Measurements from ENCODE around the gene DEUP1. TPM values are rescaled to one million over a fixed set of nuclear protein-coding genes. Genes with fewer than 3 reads are reported as not detected.

DEUP1 gene
- total RNA-seq, 1 donor from 2014 or later = 0.41 TPM

GRCh38 chr11:93403930-93404329 lies 73.4 kb downstream of the DEUP1 start:
- no peak overlapping the region for H3K27ac ChIP-seq (ENCODE audit: low read depth, low read length)
- no peak overlapping the region for H3K4me3 Mint-ChIP-seq (ENCODE audit: unreplicated experiment)
- H3K4me2 ChIP-seq (ENCODE audit: low read length) = no peak overlapping the region
- no peak for TF ChIP-seq CTCF (IDR thresholded peaks at IDR 0.05; ENCODE audit: insufficient read depth, low read depth, low read length)
- TF ChIP-seq EZH2 (IDR thresholded peaks at IDR 0.05; ENCODE audit: insufficient read depth, low read length) = no peak
- H3K27me3 ChIP-seq (ENCODE audit: insufficient read depth, low read length) = no peaks in the 10 kb centered on the region
- H4K20me1 ChIP-seq (ENCODE audit: insufficient read depth, low read length) = no peaks in the 10 kb centered on the region
- no peak for FAIRE-seq
- peaks cover 3% of the 10 kb centered on the region for H3K36me3 Mint-ChIP-seq (ENCODE audit: low read depth, unreplicated experiment)
- DNase-seq (ENCODE audit: low read depth) = no peak
- no peak overlapping the region for H3K9ac ChIP-seq (ENCODE audit: low read length)
- no peak overlapping the region for H3K27ac Mint-ChIP-seq (ENCODE audit: unreplicated experiment)
- H2AFZ ChIP-seq (ENCODE audit: low read depth, low read length) = no peak overlapping the region
- H3K4me1 Mint-ChIP-seq (ENCODE audit: low read depth, unreplicated experiment) = peaks cover 5% of the 10 kb centered on the region
- H3K79me2 ChIP-seq (ENCODE audit: insufficient read depth, low read length) = no peaks in the 10 kb centered on the region
- no peaks in the 10 kb centered on the region for H3K4me1 ChIP-seq (ENCODE audit: insufficient read depth, low read length)
- H3K4me3 ChIP-seq (ENCODE audit: insufficient read depth, low read depth, low read length) = no peak overlapping the region
- no peaks in the 10 kb centered on the region for H3K36me3 ChIP-seq (ENCODE audit: insufficient read depth, low read length)
- no peaks in the 10 kb centered on the region for H3K27me3 Mint-ChIP-seq (ENCODE audit: low read depth, unreplicated experiment)
- H3K9me3 Mint-ChIP-seq (ENCODE audit: unreplicated experiment) = no peaks in the 10 kb centered on the region
- no peaks in the 10 kb centered on the region for H3K9me3 ChIP-seq (ENCODE audit: insufficient read depth, low read depth, low read length)

DNA sequence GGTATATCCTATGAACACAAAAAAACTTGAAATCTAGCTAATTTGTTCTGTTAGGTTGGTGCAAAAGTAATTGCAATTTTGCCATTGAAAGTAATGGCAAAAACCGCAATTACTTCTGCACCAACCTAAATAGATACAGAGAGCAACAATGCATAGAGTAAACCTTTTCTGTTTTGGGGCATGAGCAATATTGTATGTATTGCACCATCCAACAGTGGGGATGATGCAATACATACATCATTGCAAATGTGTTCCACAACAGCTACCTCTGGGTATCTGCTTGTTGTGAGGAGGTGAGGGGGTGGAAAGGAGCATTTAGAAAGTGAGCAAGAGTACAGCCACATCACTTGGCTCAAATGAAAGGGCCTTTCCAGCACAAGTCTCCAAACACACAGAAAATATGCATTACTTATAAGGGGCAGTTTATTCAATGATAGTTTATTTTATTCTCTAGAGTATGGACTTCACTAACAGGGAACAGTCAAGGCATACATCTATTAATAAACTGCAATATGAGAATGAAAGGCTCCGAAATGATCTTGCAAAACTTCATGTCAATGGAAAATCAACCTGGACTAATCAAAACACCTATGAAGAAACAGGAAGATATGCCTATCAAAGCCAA lies 77.3 kb downstream of the DEUP1 start:
- H3K9me3 Mint-ChIP-seq (ENCODE audit: unreplicated experiment) = no peaks in the 10 kb centered on the region
- DNase-seq (ENCODE audit: low read depth) (no peak), FAIRE-seq (no peak)
- Histone ChIP-seq H3K36me3 (ENCODE audit: insufficient read depth, low read length) (no peaks in the 10 kb centered on the region), H3K4me2 (ENCODE audit: low read length) (no peak overlapping the region), H2AFZ (ENCODE audit: low read depth, low read length) (no peak overlapping the region), H3K4me1 (ENCODE audit: insufficient read depth, low read length) (no peaks in the 10 kb centered on the region), H3K9me3 (ENCODE audit: insufficient read depth, low read depth, low read length) (no peaks in the 10 kb centered on the region), H3K27me3 (ENCODE audit: insufficient read depth, low read length) (no peaks in the 10 kb centered on the region), H4K20me1 (ENCODE audit: insufficient read depth, low read length) (no peaks in the 10 kb centered on the region), H3K4me3 (ENCODE audit: insufficient read depth, low read depth, low read length) (no peak overlapping the region), H3K9ac (ENCODE audit: low read length) (no peak overlapping the region), H3K27ac (ENCODE audit: low read depth, low read length) (no peak overlapping the region), H3K79me2 (ENCODE audit: insufficient read depth, low read length) (no peaks in the 10 kb centered on the region)
- no peak overlapping the region for H3K4me3 Mint-ChIP-seq (ENCODE audit: unreplicated experiment)
- H3K27me3 Mint-ChIP-seq (ENCODE audit: low read depth, unreplicated experiment) = no peaks in the 10 kb centered on the region
- no peaks in the 10 kb centered on the region for H3K36me3 Mint-ChIP-seq (ENCODE audit: low read depth, unreplicated experiment)
- TF ChIP-seq EZH2 (IDR thresholded peaks at IDR 0.05; ENCODE audit: insufficient read depth, low read length) (no peak), CTCF (IDR thresholded peaks at IDR 0.05; ENCODE audit: insufficient read depth, low read depth, low read length) (no peak)
- H3K27ac Mint-ChIP-seq (ENCODE audit: unreplicated experiment) = peak overlapping the region; percentile 72
- H3K4me1 Mint-ChIP-seq (ENCODE audit: low read depth, unreplicated experiment) = peaks cover 16% of the 10 kb centered on the region

GRCh38 chr11:93410441-93410840 lies 79.9 kb downstream of the DEUP1 start:
- Histone ChIP-seq H3K4me2 (ENCODE audit: low read length) (no peak overlapping the region), H3K9ac (ENCODE audit: low read length) (no peak overlapping the region), H3K4me3 (ENCODE audit: insufficient read depth, low read depth, low read length) (no peak overlapping the region), H3K27me3 (ENCODE audit: insufficient read depth, low read length) (no peaks in the 10 kb centered on the region), H3K9me3 (ENCODE audit: insufficient read depth, low read depth, low read length) (no peaks in the 10 kb centered on the region), H2AFZ (ENCODE audit: low read depth, low read length) (no peak overlapping the region), H3K27ac (ENCODE audit: low read depth, low read length) (no peak overlapping the region), H3K4me1 (ENCODE audit: insufficient read depth, low read length) (no peaks in the 10 kb centered on the region), H3K79me2 (ENCODE audit: insufficient read depth, low read length) (no peaks in the 10 kb centered on the region), H4K20me1 (ENCODE audit: insufficient read depth, low read length) (no peaks in the 10 kb centered on the region), H3K36me3 (ENCODE audit: insufficient read depth, low read length) (no peaks in the 10 kb centered on the region)
- FAIRE-seq (no peak), DNase-seq (ENCODE audit: low read depth) (no peak)
- Mint-ChIP-seq H3K27me3 (ENCODE audit: low read depth, unreplicated experiment) (no peaks in the 10 kb centered on the region), H3K36me3 (ENCODE audit: low read depth, unreplicated experiment) (no peaks in the 10 kb centered on the region), H3K4me3 (ENCODE audit: unreplicated experiment) (no peak overlapping the region), H3K27ac (ENCODE audit: unreplicated experiment) (no peak overlapping the region), H3K4me1 (ENCODE audit: low read depth, unreplicated experiment) (peaks cover 13% of the 10 kb centered on the region), H3K9me3 (ENCODE audit: unreplicated experiment) (no peaks in the 10 kb centered on the region)
- no peak for TF ChIP-seq CTCF (IDR thresholded peaks at IDR 0.05; ENCODE audit: insufficient read depth, low read depth, low read length)
- TF ChIP-seq EZH2 (IDR thresholded peaks at IDR 0.05; ENCODE audit: insufficient read depth, low read length) = no peak
